Cardiac fibroblast (primary cell): Measurements from ENCODE around the gene RNF144B.

ENCODE experiments used
- DNase-seq, 2 donors: peaks; one replicate each; pipeline versions ENCODE4 v3.0.0 to v3.0.0-alpha.2; 2010; ENCODE audit warnings: low read depth in 2 of 2
- H3K4me3 ChIP-seq, 2 donors: replicated peaks in 1 of 2; 1 replicate in 1 of 2; 2 replicates in 1 of 2; pipeline ENCODE4 v1.5.1; 2011; ENCODE audit warnings: low read depth in 2 of 2, low read length in 2 of 2, mild to moderate bottlenecking in 2 of 2, moderate library complexity in 1 of 2
- CTCF ChIP-seq: IDR thresholded peaks from one replicate; pipeline ENCODE4 v1.5.1; 2011; ENCODE audit warnings: low read depth, mild to moderate bottlenecking, low read length, inconsistent platforms

Gene RNF144B

GRCh38 chr6:18495236-18495635 lies 108.1 kb downstream of the RNF144B start:
- no peak for DNase-seq
- no peak overlapping the region for H3K4me3 ChIP-seq
- TF ChIP-seq CTCF = no peak

DNA sequence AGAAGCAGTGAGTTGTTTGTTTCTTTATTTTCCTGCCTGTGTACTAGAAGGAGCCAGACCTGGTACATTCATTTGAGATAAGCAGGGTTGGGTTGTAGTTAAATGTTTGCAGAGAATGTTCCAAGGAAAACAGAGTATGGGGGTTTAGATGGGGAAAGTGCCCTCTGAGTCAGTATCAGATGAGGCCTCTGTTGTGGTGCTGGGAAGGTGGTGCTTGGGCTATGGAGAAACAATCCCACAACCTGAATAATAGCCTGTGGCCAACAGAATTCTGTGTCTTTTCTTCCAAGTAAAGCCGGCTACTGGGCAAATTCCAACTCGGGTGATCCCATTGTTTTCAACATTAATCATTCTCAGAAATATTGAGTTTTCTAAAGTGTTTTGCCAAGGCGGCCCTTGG lies 109.3 kb downstream of the RNF144B start:
- peak in 1 of 2 donors; percentile 65 for DNase-seq
- no peak overlapping the region for H3K4me3 ChIP-seq
- TF ChIP-seq CTCF = no peak

- no peak overlapping the region for H3K4me3 ChIP-seq
- TF ChIP-seq CTCF = no peak
- DNase-seq = no peak
Measured at GRCh38 chr6:18497006-18497405, 109.9 kb downstream of the RNF144B start.

DNA sequence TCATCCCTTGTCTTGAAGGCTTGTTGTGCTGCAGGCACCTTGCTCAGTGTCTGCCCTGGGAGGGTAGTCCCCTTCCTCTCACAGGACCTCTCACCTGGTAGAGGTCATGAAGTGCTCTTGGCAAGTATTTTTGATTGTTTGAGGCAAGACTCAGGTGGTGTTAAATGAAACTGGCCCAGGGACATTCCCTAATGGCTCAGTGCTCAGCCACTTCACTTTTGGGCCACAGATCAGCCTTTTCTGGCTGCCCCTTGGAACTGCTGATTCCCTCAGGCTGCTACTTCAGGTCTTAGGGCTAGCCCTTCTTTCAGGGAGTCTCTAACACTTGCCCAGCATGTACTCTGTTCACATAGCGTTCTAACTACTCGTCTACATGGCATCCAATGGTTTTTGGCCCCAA lies 111.3 kb downstream of the RNF144B start:
- TF ChIP-seq CTCF = no peak
- no peak for DNase-seq
- H3K4me3 ChIP-seq = no peak overlapping the region

GRCh38 chr6:18500921-18501662 lies 113.9 kb downstream of the RNF144B start:
- no peak for TF ChIP-seq CTCF
- DNase-seq = no peak
- no peak overlapping the region for H3K4me3 ChIP-seq

GRCh38 chr6:18501663-18502013 lies 114.5 kb downstream of the RNF144B start:
- DNase-seq = peak; percentile 79 to 94
- H3K4me3 ChIP-seq = no peak overlapping the region
- TF ChIP-seq CTCF = no peak

GRCh38 chr6:18503206-18503592 lies 116.0 kb downstream of the RNF144B start:
- TF ChIP-seq CTCF = no peak
- no peak overlapping the region for H3K4me3 ChIP-seq
- no peak for DNase-seq
